ENCODE measurements around the gene CCM2.

The CCM2 gene

DNA sequence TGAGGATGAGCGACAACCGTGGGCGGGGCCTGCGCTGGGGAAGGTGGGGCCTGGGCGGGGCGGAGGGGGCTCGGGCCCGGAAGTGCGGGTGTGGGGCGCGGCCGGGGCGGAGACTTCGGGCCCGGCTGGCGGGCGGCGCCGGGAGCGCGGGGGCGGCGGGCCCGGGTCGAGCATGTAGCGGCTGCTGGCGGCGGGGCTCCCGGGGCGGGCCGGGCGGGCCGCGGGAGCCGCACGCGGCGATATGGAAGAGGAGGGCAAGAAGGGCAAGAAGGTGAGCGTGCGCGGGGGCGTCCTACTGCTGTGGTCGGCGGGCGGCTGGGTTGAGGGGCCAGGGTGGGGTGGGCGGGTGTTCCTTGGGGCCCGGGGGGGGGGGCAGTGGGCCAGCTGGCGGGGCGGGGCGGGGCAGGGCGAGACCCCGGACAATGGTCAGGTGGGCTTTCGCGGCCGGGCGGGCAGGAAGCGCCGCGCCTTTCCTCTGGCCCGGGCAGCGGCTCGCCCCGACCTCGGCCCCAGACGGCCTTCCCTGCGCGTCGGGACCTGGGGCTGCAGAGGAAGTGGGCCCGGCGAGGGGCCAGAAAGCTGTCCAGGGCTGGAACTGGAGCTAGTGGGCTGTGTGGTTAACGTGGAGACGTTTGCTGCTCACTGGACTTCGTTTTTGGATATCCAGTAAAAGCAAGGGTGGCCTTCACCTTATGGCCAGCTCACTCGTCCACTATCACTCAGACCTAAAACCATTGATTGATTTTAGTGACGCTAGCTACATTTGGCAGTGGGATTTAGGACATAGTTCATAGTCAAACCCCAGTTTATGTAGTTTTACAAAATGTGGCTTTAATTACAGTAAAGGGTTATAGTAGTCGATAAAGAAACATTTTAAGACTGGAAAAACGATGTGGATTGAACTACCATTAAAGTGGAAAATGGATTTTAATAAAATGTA is at the start of gene CCM2:
TSS of gene CCM2 (plus strand) at position 109 of the 940 bp plus-strand sequence. CDS start at position 242, 133 bp downstream.
- DNase-seq = no peak

DNA sequence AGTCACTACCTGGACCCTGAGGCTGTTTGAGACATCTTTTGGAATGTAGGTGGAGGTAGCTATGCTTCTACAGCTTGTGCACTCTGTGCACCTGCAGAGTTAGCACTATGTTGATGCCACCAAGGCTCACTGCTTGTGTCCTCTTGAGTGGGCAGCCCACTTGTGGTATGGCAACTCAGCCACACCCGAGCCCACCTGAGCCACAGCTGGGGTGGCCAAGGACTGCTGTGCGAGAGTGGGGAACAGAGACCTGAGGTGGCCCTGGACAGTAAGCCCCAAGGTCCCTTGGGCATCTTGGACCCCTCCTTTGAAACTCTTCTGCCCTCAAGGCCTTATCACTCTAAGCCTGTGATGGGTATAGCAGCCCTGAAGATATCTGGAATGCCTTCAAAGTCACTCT is 46.8 kb upstream of the CCM2 start:
- DNase-seq = no peak

- DNase-seq = no peak
Measured at GRCh38 chr7:44955733-44956132, 44.3 kb upstream of the CCM2 start.

GRCh38 chr7:44956157-44956766 is 43.7 kb upstream of the CCM2 start:
- no peak for DNase-seq

- no peak for DNase-seq
Measured at GRCh38 chr7:44958645-44959344, 41.2 kb upstream of the CCM2 start.

GRCh38 chr7:44959433-44959951 is 40.5 kb upstream of the CCM2 start:
- DNase-seq = no peak

GRCh38 chr7:44960011-44960580 is 39.9 kb upstream of the CCM2 start:
- no peak for DNase-seq

DNA sequence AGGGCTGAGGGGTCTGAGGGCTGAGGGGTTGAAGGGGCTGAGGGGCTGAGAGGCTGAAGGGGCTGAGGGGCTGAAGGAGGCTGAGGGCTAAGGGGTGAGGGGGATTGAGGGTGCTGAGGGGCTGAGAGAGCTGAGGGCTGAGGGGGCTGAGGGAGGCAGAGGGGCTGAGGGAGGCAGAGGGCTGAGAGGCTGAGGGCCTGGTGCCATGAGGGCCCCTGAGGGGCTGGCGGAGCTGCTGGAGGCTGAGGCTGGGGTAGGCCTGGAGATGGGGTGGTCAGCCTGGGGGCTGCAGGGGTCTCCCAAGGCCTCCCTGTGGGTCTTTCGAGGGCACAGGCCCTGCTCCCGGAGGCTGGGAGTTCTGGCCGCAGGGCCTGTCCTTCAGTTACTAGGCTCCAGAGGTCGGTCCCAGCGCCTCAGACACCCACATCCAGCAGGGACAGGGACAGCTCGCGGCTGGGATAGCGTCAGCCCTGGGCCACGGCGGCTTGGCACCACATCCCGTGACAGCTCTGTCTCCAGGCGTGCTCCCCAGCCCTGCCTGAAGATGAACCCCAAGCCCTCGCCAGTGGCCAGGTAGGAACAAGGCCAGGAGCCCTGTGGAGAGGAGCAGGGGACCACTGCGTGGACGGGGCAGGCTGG is 38.0 kb upstream of the CCM2 start:
- DNase-seq = no peak

DNA sequence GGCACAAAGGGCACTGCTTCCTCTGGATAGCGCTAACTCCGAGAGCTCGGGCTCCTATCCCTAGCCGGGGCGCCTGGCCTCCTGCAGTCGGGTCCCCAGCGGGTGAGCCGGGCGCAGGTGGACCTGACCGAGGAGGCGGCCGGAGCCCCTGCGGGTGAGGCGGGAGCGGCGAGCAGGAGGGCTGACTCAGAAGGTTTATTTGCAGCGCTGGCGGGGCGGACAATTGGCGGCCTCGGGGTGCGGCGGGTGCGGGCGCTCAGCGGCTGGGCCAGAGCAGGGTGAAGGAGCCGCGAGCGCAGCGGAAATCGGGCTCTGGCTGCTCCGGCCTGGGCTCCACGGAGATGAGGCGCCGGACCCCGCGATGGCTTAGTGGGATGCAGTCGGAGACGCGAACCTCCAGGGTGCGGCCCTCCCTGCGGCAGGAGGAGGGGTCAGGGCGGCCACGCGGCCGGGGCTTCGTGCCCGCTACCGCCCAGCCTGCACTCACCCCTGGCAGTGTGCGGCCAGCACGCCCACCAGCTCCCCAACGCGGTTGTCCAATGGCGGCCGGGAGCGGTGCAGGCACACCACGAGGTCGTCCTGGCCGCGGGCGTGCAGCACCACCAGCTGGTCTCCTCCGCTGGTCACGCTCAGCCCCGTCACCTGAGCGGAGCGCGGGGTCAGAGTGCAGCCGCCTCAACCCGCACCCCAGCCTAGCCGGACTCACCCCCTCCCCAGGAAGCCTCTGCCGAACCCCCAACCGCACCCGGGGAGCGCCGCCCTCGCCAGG is 37.3 kb upstream of the CCM2 start:
- DNase-seq = no peak

GRCh38 chr7:44963364-44964290 is 36.4 kb upstream of the CCM2 start:
- DNase-seq = no peak

- no peak for DNase-seq
Measured at GRCh38 chr7:44964384-44964830, 35.6 kb upstream of the CCM2 start.

DNA sequence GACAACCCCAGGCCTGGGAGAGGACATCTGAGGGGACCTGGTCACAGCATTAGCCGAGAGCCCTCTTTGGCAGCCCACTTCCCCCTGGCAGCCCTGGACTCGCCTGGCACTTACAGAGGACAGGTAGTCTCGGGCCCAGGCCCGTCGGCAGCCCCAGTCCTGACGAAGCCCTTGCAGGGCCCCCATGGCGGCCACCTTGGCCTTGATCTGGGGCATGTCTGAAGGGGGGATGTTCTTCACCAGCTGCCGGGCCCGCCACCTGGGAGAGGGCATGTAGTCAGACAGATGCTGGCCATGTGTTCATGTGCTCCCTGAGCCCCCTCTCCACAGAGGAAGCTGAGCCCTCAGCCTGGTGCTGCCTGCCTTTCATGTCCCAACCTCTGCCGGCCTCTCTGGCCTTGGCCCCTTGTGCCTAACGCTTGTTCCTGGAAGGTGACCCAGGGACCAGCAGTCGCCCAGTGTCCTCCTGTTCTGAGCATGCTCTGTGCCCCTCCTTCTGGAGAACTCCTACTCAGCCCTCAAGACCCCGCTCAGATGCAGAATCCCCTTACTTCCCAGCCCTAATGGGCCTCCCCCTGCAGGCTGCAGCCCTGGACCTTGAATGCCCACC is 35.1 kb upstream of the CCM2 start:
- no peak for DNase-seq

DNA sequence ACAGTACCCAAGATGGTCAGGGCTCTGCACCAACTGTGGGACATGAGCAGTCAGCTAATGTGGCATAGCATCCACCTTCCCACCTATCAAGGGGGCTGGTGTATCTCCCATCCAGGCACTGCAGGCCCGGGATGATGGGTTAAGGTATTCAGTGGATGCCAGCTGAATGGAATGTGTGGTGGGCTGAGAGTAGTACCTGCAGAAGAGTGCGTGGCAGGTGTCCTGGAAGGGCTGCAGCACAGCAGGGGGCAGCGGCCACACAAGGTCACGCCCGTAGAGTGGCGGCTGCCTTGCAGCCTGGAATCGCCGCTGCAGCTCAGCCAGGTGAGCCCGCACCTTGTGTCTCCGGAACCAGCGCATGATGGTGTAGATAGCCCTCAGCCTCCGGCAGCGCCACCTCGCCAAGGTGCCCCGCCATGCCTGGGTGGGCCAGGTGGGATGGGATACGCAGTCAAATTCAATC is 34.5 kb upstream of the CCM2 start:
- no peak for DNase-seq

DNA sequence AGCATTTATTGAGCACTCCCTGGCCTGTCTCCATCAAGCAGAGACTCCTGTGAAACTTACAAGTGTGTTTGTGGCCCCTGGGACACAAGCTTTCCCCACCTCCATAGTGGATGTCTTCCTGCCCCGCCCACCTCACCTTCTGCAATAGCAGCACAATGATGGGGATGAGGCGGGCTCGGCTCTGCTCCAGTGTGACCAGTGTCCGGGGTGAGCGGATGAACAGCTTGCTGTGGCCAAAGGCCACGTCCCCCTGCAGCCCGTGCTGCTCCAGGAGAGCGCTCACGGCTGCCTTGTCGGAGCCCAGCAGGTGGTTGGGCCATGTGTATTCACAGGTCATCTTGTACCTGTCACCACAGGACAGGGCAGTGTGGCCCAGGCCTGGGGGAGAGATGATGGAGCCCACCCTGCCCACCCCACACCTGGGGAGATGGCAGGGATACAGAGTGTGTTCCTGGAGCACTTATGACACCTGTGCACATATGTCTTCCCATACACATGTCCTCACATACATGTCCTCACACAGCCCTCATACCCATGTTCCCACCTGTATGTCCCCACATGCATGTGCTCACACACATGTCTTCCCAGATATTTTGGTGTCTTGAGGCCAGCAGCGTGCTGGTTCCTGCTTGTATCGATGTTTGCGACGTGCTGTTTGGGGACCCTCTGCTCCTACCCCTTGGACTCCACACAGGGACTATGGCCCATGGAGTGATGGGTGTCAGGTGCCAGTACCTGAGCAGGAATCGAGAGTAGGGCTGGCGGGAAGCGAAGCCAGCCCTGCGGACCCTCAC is 33.9 kb upstream of the CCM2 start:
- DNase-seq = no peak

DNA sequence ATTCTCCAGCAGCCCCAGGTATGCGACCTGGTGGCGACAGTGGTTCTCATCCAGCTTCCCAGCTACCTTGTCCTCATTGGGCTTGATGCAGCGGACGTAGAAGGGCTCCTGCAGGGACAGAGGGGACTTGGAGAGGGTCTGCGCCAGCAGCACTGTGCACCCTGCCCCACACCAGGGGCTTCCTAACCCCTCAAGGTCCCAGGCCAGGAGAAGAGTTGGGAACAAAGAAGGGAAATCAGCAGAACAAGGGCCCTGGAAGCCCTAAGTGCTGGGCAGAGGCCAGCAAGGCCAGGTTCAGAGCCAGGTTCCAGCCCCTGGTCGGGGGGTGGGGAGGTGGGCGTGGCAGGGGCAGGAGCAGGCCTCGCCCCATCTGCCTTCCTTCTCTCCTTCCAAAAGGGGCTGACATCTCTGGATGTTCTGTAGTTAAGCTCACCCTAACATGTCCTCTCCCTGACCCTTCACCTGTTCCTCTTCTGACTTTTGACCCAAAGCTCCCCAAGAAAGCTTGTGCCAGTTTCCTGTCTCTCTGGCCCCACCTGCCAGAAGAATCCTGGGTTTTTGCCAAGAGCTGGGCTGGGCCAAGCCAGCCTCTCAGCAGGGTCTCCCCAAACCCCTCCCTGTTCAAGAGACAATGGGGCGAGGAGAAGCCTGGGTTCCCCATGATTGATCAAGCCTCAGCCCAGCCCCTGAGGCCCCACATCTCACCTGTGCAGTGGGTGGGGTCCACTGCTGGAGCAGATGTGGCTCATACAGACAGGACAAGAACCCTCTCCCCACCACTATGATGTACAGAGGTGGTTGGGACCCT is 33.1 kb upstream of the CCM2 start:
- no peak for DNase-seq

DNA sequence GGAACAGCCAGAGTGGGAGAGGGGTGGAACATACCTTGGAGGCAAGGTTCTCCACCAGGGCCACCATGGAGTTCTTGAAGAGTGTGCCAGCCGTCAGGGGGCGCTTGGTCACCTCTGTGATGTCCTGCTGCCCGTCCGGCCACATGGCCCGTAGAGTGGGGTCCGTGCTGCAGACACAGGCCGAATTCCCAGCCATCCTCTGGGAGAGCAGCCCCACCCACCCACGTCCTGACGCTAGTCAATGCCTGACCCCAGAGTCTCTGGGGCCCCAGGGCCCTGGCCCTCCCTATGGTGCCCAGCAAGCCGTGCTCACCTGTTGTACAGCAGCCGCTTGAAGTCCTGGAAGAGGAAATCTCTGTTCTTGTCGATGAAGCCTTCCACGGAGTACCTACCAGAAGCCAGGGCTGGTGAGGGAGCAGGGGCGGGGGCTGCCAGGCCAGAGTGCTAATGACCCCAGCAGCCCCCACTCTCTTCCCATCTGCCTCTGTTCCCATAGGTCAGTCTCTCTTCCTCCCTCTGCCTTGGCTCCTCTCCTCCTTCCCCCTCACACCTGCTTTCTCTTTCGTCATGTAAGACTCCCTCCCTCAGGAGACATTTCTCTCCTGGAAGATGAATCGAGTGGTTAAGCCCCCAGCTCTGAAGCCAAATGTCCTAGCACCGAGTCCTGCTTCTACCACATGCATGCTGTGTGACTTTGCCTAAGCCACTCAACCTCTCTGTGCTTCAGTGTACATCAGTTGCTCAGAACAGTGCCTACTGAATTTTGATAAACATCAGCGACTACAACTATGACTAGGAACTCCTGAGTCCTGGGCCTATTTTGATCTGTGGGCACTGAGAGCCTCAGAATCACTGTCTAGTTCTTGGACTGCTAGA is 32.2 kb upstream of the CCM2 start:
- no peak for DNase-seq

GRCh38 chr7:44969049-44969700 is 30.8 kb upstream of the CCM2 start:
- no peak for DNase-seq

Data from AML-193 (cell line).